GM12878 (cell line): ENCODE data around the gene KRAS. TPM values are rescaled to one million over a fixed set of nuclear protein-coding genes. Genes with fewer than 3 reads are reported as not detected.

ENCODE experiments used
- ATAC-seq: fragments of 200-7000 bp; cut with Tn5 transposase; 3 replicates; pipeline ENCODE4 v1.9.1; 2020; ENCODE audit warnings: mild to moderate bottlenecking, moderate library complexity
- BruUV-seq: library from RNA; stranded (reverse); fragments of 400-500 nt; replicated peaks from 2 replicates; lab custom pipeline; 2021; lab: Mats Ljungman, UMichigan
- CTCF ChIA-PET: fragments of 300-600 bp; sonication (Branson Sonifier 250); formaldehyde crosslinking; extraction: SDS; loops from one replicate; lab custom pipeline; 2021; ENCODE audit warnings: inconsistent platforms; lab: Yijun Ruan, JAX
- POLR2A ChIA-PET: fragments of 350-600 bp; formaldehyde crosslinking; extraction: SDS; loops from one replicate; lab custom pipeline; 2021; ENCODE audit warnings: inconsistent platforms; lab: Charles Lee
- RAD21 ChIA-PET: fragments of 300-600 bp; sonication (Branson Sonifier 250); formaldehyde crosslinking; loops from one replicate; lab custom pipeline; 2023; ENCODE audit warnings: antibody characterized with exemption; ENCODE audit not compliant: unreplicated experiment; lab: Charles Lee
- SMC1A ChIA-PET: fragments of 300-600 bp; sonication (Branson Sonifier 250); formaldehyde crosslinking; loops from one replicate; lab custom pipeline; 2023; ENCODE audit not compliant: unreplicated experiment, uncharacterized antibody; lab: Charles Lee
- DNase-seq: peaks from one replicate; pipeline ENCODE4 v3.0.0-alpha.2; 2011; ENCODE audit warnings: low read depth, low spot score
- FAIRE-seq: peaks from 3 replicates; lab custom pipeline; 2011; peaks lifted over from hg19 to GRCh38; lab: Jason Lieb, UNC
- H2AFZ ChIP-seq: 2 replicates; pipeline ENCODE4 v1.6.0; 2011; ENCODE audit warnings: low read depth, low read length, control low read depth; ENCODE audit not compliant: control insufficient read depth
- H3K27ac ChIP-seq: 2 replicates; pipeline ENCODE4 v1.5.1; 2011; ENCODE audit warnings: control low read depth; ENCODE audit not compliant: control insufficient read depth, insufficient read depth
- H3K27me3 ChIP-seq, 2 experiments: replicated peaks in 1 of 2; 2 replicates each; pipeline versions ENCODE4 v1.6.0 to v1.6.1; 2011; ENCODE audit warnings: low read length in 1 of 2; ENCODE audit not compliant: control insufficient read depth in 2 of 2, insufficient read depth in 2 of 2
- H3K36me3 ChIP-seq, 2 experiments: 2 replicates each; pipeline ENCODE4 v1.5.1; 2011; ENCODE audit warnings: low read length in 1 of 2; ENCODE audit not compliant: control insufficient read depth in 2 of 2, insufficient read depth in 2 of 2
- H3K4me1 ChIP-seq: 2 replicates; pipeline ENCODE4 v1.6.1; 2011; ENCODE audit warnings: mild to moderate bottlenecking, low read length, moderate library complexity, mixed read lengths; ENCODE audit not compliant: control insufficient read depth, insufficient read depth
- H3K4me2 ChIP-seq: 2 replicates; pipeline ENCODE4 v1.6.0; 2011; ENCODE audit warnings: control low read depth; ENCODE audit not compliant: control insufficient read depth, insufficient read depth
- H3K4me3 ChIP-seq: fragments of 200-600 bp; sonication (generic); 2 replicates; pipeline ENCODE4 v1.5.1; 2016
- H3K79me2 ChIP-seq: 2 replicates; pipeline ENCODE4 v1.6.0; 2011; ENCODE audit warnings: low read length; ENCODE audit not compliant: control insufficient read depth, insufficient read depth
- H3K9ac ChIP-seq: 2 replicates; pipeline ENCODE4 v1.8.0; 2011; ENCODE audit warnings: low read length, control low read depth, mixed read lengths; ENCODE audit not compliant: control insufficient read depth, insufficient read depth
- H3K9me3 ChIP-seq: replicated peaks from 3 replicates; pipeline ENCODE4 v1.5.1; 2011; ENCODE audit warnings: mild to moderate bottlenecking, low read length; ENCODE audit not compliant: control insufficient read depth, insufficient read depth
- H4K20me1 ChIP-seq: 2 replicates; pipeline ENCODE4 v1.6.0; 2011; ENCODE audit not compliant: control insufficient read depth, insufficient read depth
- BACH1 ChIP-seq: fragments of 450-650 bp; IDR thresholded peaks from 2 replicates; pipeline ENCODE4 v1.6.1; 2017; ENCODE audit warnings: mild to moderate bottlenecking, borderline replicate concordance
- CBFB ChIP-seq: IDR thresholded peaks from 2 replicates; pipeline ENCODE4 v1.6.1; 2016; ENCODE audit warnings: antibody characterized with exemption, low read depth
- CBX3 ChIP-seq: fragments of 200-600 bp; sonication (generic); IDR thresholded peaks from 2 replicates; pipeline ENCODE4 v1.6.1; 2016; ENCODE audit warnings: low read depth, borderline replicate concordance
- CREM ChIP-seq: IDR thresholded peaks from 2 replicates; pipeline ENCODE4 v1.6.1; 2014; ENCODE audit warnings: antibody characterized with exemption, low read depth
- ESRRA ChIP-seq: IDR thresholded peaks from 2 replicates; pipeline ENCODE4 v1.6.1; 2012; ENCODE audit warnings: mild to moderate bottlenecking, low read length, improper control_type of control experiment
- IRF4 ChIP-seq: IDR thresholded peaks from 2 replicates; pipeline ENCODE4 v1.6.1; 2011; ENCODE audit warnings: low read depth, low read length
- NBN ChIP-seq: fragments of 450-650 bp; IDR thresholded peaks from 2 replicates; pipeline ENCODE4 v1.6.1; 2016
- PAX5 ChIP-seq: IDR thresholded peaks from 2 replicates; pipeline ENCODE4 v1.6.1; 2011; ENCODE audit warnings: low read depth, low read length, borderline replicate concordance
- PML ChIP-seq: IDR thresholded peaks from 2 replicates; pipeline ENCODE4 v1.6.1; 2012; ENCODE audit warnings: low read length, inconsistent platforms
- SIN3A ChIP-seq: IDR thresholded peaks from 2 replicates; pipeline ENCODE4 v1.6.1; 2012; ENCODE audit warnings: low read depth, low read length, improper control_type of control experiment
- SRF ChIP-seq, 2 experiments: IDR thresholded peaks; 2 replicates each; pipeline ENCODE4 v1.6.1; 2011; ENCODE audit warnings: low read depth in 2 of 2, low read length in 2 of 2, mild to moderate bottlenecking in 1 of 2, moderate library complexity in 1 of 2
- TCF7 ChIP-seq: IDR thresholded peaks from 2 replicates; pipeline ENCODE4 v1.6.1; 2014; ENCODE audit warnings: antibody characterized with exemption, borderline replicate concordance
- WRNIP1 ChIP-seq: IDR thresholded peaks from 2 replicates; pipeline ENCODE4 v1.6.1; 2011; ENCODE audit warnings: low read depth, low read length, improper control_type of control experiment, borderline replicate concordance
- ZNF274 ChIP-seq: IDR thresholded peaks from one replicate; pipeline ENCODE4 v1.8.0; 2011; ENCODE audit not compliant: insufficient read length, insufficient read depth
- WGBS: methylation state at CpG from one replicate; pipeline ENCODE4 v1.1.6; 2016; ENCODE audit warnings: low lambda C conversion rate; ENCODE audit not compliant: insufficient replicate concordance, insufficient coverage; ENCODE audit errors: missing lambda C conversion rate; 5-methylcytosine and 5-hydroxymethylcytosine counted together
- in situ Hi-C: fragments of 300-500 bp; cut with MboI; formaldehyde crosslinking; loops from 9 replicates; pipeline ENCODE4 v1.14.3; 2018; ENCODE audit warnings: mixed read lengths
- intact Hi-C: fragments of 100-400 bp; cut with micrococcal nuclease; formaldehyde crosslinking; loops from one replicate; pipeline ENCODE4 v1.14.2; 2022; ENCODE audit not compliant: unreplicated experiment
- polyA plus RNA-seq, 11 experiments: library from polyadenylated mRNA; depleted of rRNA in 4 of 11; unstranded in 6 of 11; stranded (reverse) in 5 of 11; fragments of >200 nt; fragmentation: Nextera tagmentation in 4 of 11; fragmentation: Illumina TruSeq in 1 of 11; extraction: Ambion mirVana in 4 of 11; extraction: Trizol in 1 of 11; gene quantifications; 1 replicate in 1 of 11; 2 replicates in 10 of 11; pipeline versions ENCODE4 v1.2.1 to v1.2.3, GENCODE V29; 2011 to 2016; ENCODE audit warnings: inconsistent platforms in 2 of 11, missing spikeins in 2 of 11, low read depth in 1 of 11
- total RNA-seq, 4 experiments: library from RNA; depleted of rRNA in 3 of 4; stranded (reverse); fragments of >200 nt in 3 of 4; fragmentation: Illumina TruSeq in 1 of 4; extraction: Trizol in 1 of 4; gene quantifications; 2 replicates each; pipeline versions ENCODE4 v1.2.1 to v1.2.3, GENCODE V29; 2013 to 2021
- TF ChIP-seq, protein P1 (sequence below): IDR thresholded peaks from 2 replicates; pipeline ENCODE4 v1.6.1; 2012; ENCODE audit warnings: mild to moderate bottlenecking, low read depth, low read length
- TF ChIP-seq, protein P2 (sequence below): IDR thresholded peaks from 2 replicates; pipeline ENCODE4 v1.6.1; 2012; ENCODE audit warnings: low read depth, low read length, improper control_type of control experiment
- TF ChIP-seq, protein P3 (sequence below): fragments of 450-650 bp; formaldehyde crosslinking; IDR thresholded peaks from 2 replicates; pipeline ENCODE4 v1.4.0; 2020; ENCODE audit warnings: mild to moderate bottlenecking, moderate library complexity

KRAS gene
- total and polyA plus RNA-seq, 10 of the 15 experiments (the other 5 are each of a cell fraction or from before 2014, with no cell fraction given) = 3.1 to 23.8 (median 8.0) TPM

DNA sequence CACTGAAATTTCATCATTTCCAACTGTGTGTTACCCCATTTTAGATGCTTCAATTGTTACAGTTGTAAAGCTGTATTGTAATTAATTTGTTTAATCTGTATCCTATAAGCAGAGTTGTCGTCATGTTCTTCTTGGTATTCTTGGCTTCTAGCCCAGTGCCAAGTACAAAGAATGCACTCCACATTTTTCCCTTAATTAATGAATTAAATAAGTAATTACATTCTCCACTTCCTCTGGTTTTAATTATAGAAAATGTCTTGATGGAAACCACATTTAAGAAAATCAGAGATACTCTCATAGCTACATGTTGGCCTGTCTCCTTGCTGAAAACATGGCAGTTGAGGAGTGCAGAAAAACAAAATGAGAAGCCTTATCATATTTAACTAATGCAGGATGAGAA is 56.5 kb downstream of the KRAS start:
- no peak for ATAC-seq
- Histone ChIP-seq H3K79me2 (peaks cover 4% of the 10 kb centered on the region), H3K9me3 (no peaks in the 10 kb centered on the region), H2AFZ (peak overlapping the region; percentile 76), H3K4me3 (no peak overlapping the region), H3K9ac (no peak overlapping the region), H3K27me3 (no peaks in the 10 kb centered on the region), H3K36me3 (no peaks in the 10 kb centered on the region), H3K4me2 (peak overlapping the region; percentile 71), H4K20me1 (no peaks in the 10 kb centered on the region), H3K27ac (no peak overlapping the region), H3K4me1 (peaks cover 6% of the 10 kb centered on the region; the same call in 1 of the 2 replicates)
- no peak for DNase-seq
- FAIRE-seq = no peak
- SMC1A ChIA-PET = interaction anchor here (0.6 to 1.6 kb wide), 4 partner anchors 10 to 1061 kb away, joined by 3 to 9 read pairs (median 4); no protein-coding TSS in a partner anchor
- no TSS peak for BruUV-seq
- RAD21 ChIA-PET = interaction anchor here (0.7 to 0.8 kb wide), 2 partner anchors 20 to 44 kb away, joined by 3 to 5 read pairs; no protein-coding TSS in a partner anchor
- WGBS = 36% methylated on average over 1 of the region's 1 CpG
- CTCF ChIA-PET = interaction anchor here (0.9 to 2.0 kb wide), 5 partner anchors 9 to 158 kb away, joined by 3 to 6 read pairs (median 3); no protein-coding TSS in a partner anchor
- POLR2A ChIA-PET = interaction anchor here (0.9 kb wide), 1 partner anchor 21 kb away, joined by 4 read pairs; no protein-coding TSS in a partner anchor
- in situ Hi-C loops (no loop called here), intact Hi-C loops (no loop called here)
- TF ChIP-seq PML (no peak), IRF4 (no peak), WRNIP1 (no peak), PAX5 (no peak), ESRRA (no peak), BACH1 (no peak), CREM (no peak), CBFB (no peak), TCF7 (no peak), SRF (IDR thresholded peaks at IDR 0.05; ENCODE audit: low read depth in 2 of 2, low read length in 2 of 2) (no peak), NBN (no peak), SIN3A (no peak), ZNF274 (no peak), CBX3 (no peak)
- TF ChIP-seq, protein P1, sequence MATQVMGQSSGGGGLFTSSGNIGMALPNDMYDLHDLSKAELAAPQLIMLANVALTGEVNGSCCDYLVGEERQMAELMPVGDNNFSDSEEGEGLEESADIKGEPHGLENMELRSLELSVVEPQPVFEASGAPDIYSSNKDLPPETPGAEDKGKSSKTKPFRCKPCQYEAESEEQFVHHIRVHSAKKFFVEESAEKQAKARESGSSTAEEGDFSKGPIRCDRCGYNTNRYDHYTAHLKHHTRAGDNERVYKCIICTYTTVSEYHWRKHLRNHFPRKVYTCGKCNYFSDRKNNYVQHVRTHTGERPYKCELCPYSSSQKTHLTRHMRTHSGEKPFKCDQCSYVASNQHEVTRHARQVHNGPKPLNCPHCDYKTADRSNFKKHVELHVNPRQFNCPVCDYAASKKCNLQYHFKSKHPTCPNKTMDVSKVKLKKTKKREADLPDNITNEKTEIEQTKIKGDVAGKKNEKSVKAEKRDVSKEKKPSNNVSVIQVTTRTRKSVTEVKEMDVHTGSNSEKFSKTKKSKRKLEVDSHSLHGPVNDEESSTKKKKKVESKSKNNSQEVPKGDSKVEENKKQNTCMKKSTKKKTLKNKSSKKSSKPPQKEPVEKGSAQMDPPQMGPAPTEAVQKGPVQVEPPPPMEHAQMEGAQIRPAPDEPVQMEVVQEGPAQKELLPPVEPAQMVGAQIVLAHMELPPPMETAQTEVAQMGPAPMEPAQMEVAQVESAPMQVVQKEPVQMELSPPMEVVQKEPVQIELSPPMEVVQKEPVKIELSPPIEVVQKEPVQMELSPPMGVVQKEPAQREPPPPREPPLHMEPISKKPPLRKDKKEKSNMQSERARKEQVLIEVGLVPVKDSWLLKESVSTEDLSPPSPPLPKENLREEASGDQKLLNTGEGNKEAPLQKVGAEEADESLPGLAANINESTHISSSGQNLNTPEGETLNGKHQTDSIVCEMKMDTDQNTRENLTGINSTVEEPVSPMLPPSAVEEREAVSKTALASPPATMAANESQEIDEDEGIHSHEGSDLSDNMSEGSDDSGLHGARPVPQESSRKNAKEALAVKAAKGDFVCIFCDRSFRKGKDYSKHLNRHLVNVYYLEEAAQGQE = no peak
- TF ChIP-seq, protein P2, sequence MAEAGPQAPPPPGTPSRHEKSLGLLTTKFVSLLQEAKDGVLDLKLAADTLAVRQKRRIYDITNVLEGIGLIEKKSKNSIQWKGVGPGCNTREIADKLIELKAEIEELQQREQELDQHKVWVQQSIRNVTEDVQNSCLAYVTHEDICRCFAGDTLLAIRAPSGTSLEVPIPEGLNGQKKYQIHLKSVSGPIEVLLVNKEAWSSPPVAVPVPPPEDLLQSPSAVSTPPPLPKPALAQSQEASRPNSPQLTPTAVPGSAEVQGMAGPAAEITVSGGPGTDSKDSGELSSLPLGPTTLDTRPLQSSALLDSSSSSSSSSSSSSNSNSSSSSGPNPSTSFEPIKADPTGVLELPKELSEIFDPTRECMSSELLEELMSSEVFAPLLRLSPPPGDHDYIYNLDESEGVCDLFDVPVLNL = no peak
- TF ChIP-seq, protein P3, sequence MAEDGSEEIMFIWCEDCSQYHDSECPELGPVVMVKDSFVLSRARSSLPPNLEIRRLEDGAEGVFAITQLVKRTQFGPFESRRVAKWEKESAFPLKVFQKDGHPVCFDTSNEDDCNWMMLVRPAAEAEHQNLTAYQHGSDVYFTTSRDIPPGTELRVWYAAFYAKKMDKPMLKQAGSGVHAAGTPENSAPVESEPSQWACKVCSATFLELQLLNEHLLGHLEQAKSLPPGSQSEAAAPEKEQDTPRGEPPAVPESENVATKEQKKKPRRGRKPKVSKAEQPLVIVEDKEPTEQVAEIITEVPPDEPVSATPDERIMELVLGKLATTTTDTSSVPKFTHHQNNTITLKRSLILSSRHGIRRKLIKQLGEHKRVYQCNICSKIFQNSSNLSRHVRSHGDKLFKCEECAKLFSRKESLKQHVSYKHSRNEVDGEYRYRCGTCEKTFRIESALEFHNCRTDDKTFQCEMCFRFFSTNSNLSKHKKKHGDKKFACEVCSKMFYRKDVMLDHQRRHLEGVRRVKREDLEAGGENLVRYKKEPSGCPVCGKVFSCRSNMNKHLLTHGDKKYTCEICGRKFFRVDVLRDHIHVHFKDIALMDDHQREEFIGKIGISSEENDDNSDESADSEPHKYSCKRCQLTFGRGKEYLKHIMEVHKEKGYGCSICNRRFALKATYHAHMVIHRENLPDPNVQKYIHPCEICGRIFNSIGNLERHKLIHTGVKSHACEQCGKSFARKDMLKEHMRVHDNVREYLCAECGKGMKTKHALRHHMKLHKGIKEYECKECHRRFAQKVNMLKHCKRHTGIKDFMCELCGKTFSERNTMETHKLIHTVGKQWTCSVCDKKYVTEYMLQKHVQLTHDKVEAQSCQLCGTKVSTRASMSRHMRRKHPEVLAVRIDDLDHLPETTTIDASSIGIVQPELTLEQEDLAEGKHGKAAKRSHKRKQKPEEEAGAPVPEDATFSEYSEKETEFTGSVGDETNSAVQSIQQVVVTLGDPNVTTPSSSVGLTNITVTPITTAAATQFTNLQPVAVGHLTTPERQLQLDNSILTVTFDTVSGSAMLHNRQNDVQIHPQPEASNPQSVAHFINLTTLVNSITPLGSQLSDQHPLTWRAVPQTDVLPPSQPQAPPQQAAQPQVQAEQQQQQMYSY (CRISPR knock-in tag) = no peak
